Measurements from ENCODE around the gene DLEC1.

DNA sequence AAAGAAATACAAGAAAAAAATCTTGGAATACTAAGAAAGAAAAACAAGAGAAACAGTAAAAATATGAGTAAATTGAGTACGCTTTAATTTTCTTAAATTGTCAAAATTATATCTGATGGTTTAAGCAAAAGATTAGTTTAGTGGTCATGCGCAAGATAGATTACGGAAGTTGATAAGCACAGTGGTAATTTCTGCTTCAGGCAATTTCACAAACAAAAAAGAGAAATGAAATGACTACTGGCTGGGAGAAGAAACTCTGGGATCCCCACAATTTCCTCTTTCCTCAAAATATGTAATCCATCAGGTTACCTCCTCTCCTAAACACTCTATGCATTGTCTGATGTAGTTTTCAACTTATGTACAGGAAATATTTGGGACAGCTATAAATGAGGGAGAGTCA is 108.4 kb downstream of the DLEC1 start:
- no peak for TF ChIP-seq POLR2A (IDR thresholded peaks at IDR 0.05)
- TF ChIP-seq, protein P1, sequence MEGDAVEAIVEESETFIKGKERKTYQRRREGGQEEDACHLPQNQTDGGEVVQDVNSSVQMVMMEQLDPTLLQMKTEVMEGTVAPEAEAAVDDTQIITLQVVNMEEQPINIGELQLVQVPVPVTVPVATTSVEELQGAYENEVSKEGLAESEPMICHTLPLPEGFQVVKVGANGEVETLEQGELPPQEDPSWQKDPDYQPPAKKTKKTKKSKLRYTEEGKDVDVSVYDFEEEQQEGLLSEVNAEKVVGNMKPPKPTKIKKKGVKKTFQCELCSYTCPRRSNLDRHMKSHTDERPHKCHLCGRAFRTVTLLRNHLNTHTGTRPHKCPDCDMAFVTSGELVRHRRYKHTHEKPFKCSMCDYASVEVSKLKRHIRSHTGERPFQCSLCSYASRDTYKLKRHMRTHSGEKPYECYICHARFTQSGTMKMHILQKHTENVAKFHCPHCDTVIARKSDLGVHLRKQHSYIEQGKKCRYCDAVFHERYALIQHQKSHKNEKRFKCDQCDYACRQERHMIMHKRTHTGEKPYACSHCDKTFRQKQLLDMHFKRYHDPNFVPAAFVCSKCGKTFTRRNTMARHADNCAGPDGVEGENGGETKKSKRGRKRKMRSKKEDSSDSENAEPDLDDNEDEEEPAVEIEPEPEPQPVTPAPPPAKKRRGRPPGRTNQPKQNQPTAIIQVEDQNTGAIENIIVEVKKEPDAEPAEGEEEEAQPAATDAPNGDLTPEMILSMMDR (IDR thresholded peaks at IDR 0.05), result no peak

All from tibial nerve (tissue), 3 donors.